Measurements from ENCODE around the gene KRTCAP2. TPM values are rescaled to one million over a fixed set of nuclear protein-coding genes. Genes with fewer than 3 reads are reported as not detected.
A peak's percentile ranks its signal among the peaks of the same experiment; 100 is the strongest.
"Not testable (repeated sequence)": the region's sequence is repeated elsewhere in the genome, so short reads cannot be mapped to it uniquely, and the experiment has no call there.

The KRTCAP2 gene
- total RNA-seq, 5 donors from 2014 or later (not counting 1 experiment from before 2014, with no cell fraction given), result 93.6 to 150 (median 138) TPM

DNA sequence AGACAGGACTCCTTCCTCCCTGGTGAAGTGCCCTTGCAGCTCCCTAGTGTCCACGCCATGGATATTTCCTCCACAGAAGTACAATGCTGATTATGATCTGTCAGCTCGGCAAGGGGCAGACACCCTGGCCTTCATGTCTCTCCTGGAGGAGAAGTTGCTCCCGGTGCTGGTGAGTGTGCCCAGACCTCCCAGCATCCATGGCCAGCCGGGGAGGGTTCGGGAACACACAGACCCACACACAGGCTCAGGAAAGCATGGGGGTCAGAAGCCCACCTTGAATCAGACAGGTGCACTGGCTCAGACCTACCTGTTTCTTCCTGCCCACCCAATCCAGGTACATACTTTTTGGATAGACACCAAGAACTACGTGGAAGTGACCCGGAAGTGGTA, 38.9 kb upstream of the KRTCAP2 start:
- H3K9me3 Mint-ChIP-seq; DNase-seq; H3K27ac ChIP-seq (ENCODE audit: low read length); CTCF ChIA-PET; H3K9me3 ChIP-seq; H3K4me3 ChIP-seq (ENCODE audit: control insufficient read depth in 1 of 2, extremely low read depth in 1 of 2, low read length in 1 of 2); H3K36me3 ChIP-seq (ENCODE audit: control insufficient read depth in 2 of 2, extremely low read depth in 1 of 2, insufficient read depth in 1 of 2, low read length in 1 of 2); H3K27me3 ChIP-seq (replicated peaks in 1 of 2; ENCODE audit: control insufficient read depth in 2 of 2, extremely low read depth in 1 of 2, insufficient read depth in 2 of 2, low read length in 1 of 2); POLR2A ChIA-PET; H3K27ac Mint-ChIP-seq; H3K36me3 Mint-ChIP-seq; H3K27me3 Mint-ChIP-seq; ATAC-seq (replicated peaks in 1 of 4); H3K4me3 Mint-ChIP-seq: not testable (repeated sequence)
- peaks cover 13 to 26% (median 21%) of the 10 kb centered on the region in 3 donors for H3K4me1 Mint-ChIP-seq
- H3K4me1 ChIP-seq (ENCODE audit: control insufficient read depth in 1 of 2, extremely low read depth in 1 of 2, insufficient read depth in 2 of 2, low read length in 2 of 2), result peaks cover 9 to 36% of the 10 kb centered on the region in 2 experiments
- 100% methylated on average over 3 of the region's 7 CpGs for WGBS (ENCODE audit: insufficient coverage)

DNA sequence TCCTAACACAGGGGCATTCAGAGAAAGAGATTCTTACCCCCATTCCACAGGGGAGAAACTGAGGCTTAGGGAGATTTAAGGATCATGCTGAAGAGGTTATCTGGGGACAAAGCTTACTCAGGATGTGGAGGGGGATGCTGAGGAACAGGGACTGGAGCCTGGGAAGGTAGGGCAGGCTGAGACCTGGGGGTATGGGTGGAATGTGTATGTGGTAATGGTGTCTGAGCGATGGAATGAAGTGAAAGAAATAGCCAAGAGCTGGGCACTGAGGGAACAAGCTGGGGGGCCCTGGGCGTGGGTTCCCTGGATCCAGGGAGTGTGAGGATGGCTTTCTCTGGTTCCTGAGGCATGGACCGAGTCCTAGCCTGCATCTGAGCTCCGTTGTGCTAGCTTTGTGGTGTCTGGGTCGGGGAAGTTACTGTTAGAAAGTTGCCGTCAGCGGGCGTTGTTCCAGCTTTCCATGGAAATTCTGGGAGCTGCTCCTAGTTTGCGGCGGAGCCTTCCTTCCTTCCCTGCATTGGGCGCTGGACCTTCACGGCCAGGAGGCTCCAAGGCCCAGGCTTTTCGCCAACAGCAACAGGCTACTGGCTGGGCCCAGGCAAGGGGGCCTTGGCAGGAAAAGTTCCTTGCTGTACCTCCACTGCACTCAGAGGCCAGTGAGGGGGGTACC, 38.4 kb upstream of the KRTCAP2 start:
- DNase-seq; POLR2A ChIA-PET; CTCF ChIA-PET; H3K4me3 ChIP-seq (ENCODE audit: control insufficient read depth in 1 of 2, extremely low read depth in 1 of 2, low read length in 1 of 2); H3K27ac ChIP-seq (ENCODE audit: low read length); H3K36me3 ChIP-seq (ENCODE audit: control insufficient read depth in 2 of 2, extremely low read depth in 1 of 2, insufficient read depth in 1 of 2, low read length in 1 of 2); H3K36me3 Mint-ChIP-seq; H3K27ac Mint-ChIP-seq; H3K27me3 ChIP-seq (replicated peaks in 1 of 2; ENCODE audit: control insufficient read depth in 2 of 2, extremely low read depth in 1 of 2, insufficient read depth in 2 of 2, low read length in 1 of 2); ATAC-seq (replicated peaks in 1 of 4); H3K4me3 Mint-ChIP-seq; H3K9me3 Mint-ChIP-seq; H3K9me3 ChIP-seq; H3K27me3 Mint-ChIP-seq: not testable (repeated sequence)
- 87% methylated on average over 3 of the region's 13 CpGs for WGBS (ENCODE audit: insufficient coverage)
- H3K4me1 ChIP-seq (ENCODE audit: control insufficient read depth in 1 of 2, extremely low read depth in 1 of 2, insufficient read depth in 2 of 2, low read length in 2 of 2), result peaks cover 9 to 41% of the 10 kb centered on the region in 2 experiments
- H3K4me1 Mint-ChIP-seq, result peaks cover 18 to 30% (median 26%) of the 10 kb centered on the region in 3 donors

DNA sequence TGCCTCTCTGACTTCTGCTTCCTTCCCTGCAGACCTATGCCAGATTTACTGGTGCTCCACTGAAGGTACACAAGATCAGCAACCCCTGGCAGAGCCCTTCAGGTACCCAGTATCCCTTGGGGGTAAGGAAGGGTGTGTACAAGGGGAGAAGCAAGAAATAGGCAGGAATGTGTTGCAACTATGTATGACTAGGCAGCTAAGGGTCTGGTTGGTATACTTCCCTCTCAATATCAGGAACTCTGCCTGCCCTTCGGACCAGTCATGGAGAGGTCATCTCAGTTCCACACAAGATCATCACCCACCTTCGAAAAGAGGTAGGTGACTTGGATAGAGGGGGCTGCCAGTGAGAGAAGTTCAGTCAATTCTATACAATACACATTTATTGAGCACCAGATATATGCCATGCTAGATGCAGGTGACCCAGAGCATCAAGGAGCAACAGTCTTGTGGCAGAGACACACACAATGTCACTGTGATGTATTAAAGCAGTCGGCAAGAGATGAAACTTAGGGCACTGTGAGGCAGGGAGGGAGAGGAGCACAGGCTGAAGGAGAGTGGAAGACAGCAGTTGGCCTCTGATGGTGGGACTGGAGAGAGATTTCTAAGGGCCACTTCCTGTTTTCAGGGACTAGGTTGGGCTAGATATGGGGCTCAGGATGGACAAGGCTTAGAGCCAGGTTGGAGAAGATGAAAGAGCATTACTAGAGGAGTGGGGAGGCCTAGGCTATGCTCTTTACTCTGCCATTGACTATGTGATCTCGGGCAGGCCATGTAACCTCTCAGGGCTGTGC, 37.4 kb upstream of the KRTCAP2 start:
- POLR2A ChIA-PET, result no interaction called here
- Mint-ChIP-seq H3K27ac (peak overlapping the region in 1 of 2 donors; percentile 60), H3K9me3 (no peaks in the 10 kb centered on the region), H3K36me3 (peaks cover 7% of the 10 kb centered on the region), H3K4me1 (peaks cover 18 to 30% (median 26%) of the 10 kb centered on the region in 3 donors), H3K27me3 (no peaks in the 10 kb centered on the region), H3K4me3 (peak overlapping the region; percentile 51 to 84 (median 80))
- H3K27ac ChIP-seq (ENCODE audit: low read length), result no peak overlapping the region
- no peak for DNase-seq
- H3K9me3 ChIP-seq, result no peaks in the 10 kb centered on the region
- no peak for ATAC-seq (replicated peaks in 1 of 4)
- H3K4me1 ChIP-seq (ENCODE audit: control insufficient read depth in 1 of 2, extremely low read depth in 1 of 2, insufficient read depth in 2 of 2, low read length in 2 of 2), result peaks cover 9 to 40% of the 10 kb centered on the region in 2 experiments
- no peak overlapping the region for H3K4me3 ChIP-seq (ENCODE audit: control insufficient read depth in 1 of 2, extremely low read depth in 1 of 2, low read length in 1 of 2)
- peaks cover 3 to 8% of the 10 kb centered on the region in 2 donors for H3K36me3 ChIP-seq (ENCODE audit: control insufficient read depth in 2 of 2, extremely low read depth in 1 of 2, insufficient read depth in 1 of 2, low read length in 1 of 2)
- CTCF ChIA-PET, result no interaction called here
- 88% methylated on average over 2 of the region's 4 CpGs for WGBS (ENCODE audit: insufficient coverage)
- H3K27me3 ChIP-seq (replicated peaks in 1 of 2; ENCODE audit: control insufficient read depth in 2 of 2, extremely low read depth in 1 of 2, insufficient read depth in 2 of 2, low read length in 1 of 2), result no peaks in the 10 kb centered on the region

DNA sequence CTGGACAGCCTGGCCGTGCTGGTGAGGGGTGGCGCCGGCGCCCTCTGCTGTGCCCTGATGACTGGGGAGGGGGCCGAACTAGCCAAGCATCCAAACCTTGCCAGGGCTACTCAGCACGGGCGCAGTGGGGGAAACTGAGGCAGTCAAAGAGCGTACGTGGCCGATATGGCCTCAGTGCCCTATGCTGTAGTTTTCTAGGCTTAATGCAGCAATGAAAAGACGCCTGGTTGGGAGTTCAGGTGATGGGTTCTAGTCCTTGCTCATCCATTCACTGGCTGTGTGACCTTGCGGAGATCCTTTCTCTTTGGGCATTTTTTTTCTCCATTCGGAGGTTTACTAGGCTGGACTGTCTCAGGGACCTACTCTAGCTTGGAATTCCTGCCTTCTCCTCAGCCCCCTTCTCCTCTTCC, 36.2 kb upstream of the KRTCAP2 start:
- ChIA-PET CTCF (interaction anchor here (0.5 to 3.7 kb wide), 6 partner anchors 15 to 121 kb away, joined by 3 to 21 read pairs (median 4); partner anchors contain the start of gene KRTCAP2 (in 1 of the 2)), POLR2A (interaction anchor here in 1 of 2 donors (0.6 kb wide), 1 partner anchor 14 kb away, joined by 3 read pairs; no protein-coding TSS in a partner anchor)
- DNase-seq, result no peak
- ATAC-seq (replicated peaks in 1 of 4), result no peak
- Mint-ChIP-seq H3K27me3 (no peaks in the 10 kb centered on the region), H3K4me3 (peak overlapping the region; percentile 80 to 85 (median 84)), H3K27ac (peak overlapping the region; percentile 82 to 85), H3K4me1 (peaks cover 18 to 22% (median 19%) of the 10 kb centered on the region in 3 donors), H3K9me3 (no peaks in the 10 kb centered on the region), H3K36me3 (peaks cover 4% of the 10 kb centered on the region)
- Histone ChIP-seq H3K4me1 (ENCODE audit: control insufficient read depth in 1 of 2, extremely low read depth in 1 of 2, insufficient read depth in 2 of 2, low read length in 2 of 2) (peaks cover 9 to 30% of the 10 kb centered on the region in 2 experiments), H3K27me3 (replicated peaks in 1 of 2; ENCODE audit: control insufficient read depth in 2 of 2, extremely low read depth in 1 of 2, insufficient read depth in 2 of 2, low read length in 1 of 2) (no peaks in the 10 kb centered on the region), H3K9me3 (no peaks in the 10 kb centered on the region), H3K27ac (ENCODE audit: low read length) (peak overlapping the region; percentile 100), H3K36me3 (ENCODE audit: control insufficient read depth in 2 of 2, extremely low read depth in 1 of 2, insufficient read depth in 1 of 2, low read length in 1 of 2) (peaks cover 3 to 8% of the 10 kb centered on the region in 2 donors), H3K4me3 (ENCODE audit: control insufficient read depth in 1 of 2, extremely low read depth in 1 of 2, low read length in 1 of 2) (peak overlapping the region; percentile 87 to 91)
- WGBS (ENCODE audit: insufficient coverage), result 0% methylated on average over 11 of the region's 13 CpGs

DNA sequence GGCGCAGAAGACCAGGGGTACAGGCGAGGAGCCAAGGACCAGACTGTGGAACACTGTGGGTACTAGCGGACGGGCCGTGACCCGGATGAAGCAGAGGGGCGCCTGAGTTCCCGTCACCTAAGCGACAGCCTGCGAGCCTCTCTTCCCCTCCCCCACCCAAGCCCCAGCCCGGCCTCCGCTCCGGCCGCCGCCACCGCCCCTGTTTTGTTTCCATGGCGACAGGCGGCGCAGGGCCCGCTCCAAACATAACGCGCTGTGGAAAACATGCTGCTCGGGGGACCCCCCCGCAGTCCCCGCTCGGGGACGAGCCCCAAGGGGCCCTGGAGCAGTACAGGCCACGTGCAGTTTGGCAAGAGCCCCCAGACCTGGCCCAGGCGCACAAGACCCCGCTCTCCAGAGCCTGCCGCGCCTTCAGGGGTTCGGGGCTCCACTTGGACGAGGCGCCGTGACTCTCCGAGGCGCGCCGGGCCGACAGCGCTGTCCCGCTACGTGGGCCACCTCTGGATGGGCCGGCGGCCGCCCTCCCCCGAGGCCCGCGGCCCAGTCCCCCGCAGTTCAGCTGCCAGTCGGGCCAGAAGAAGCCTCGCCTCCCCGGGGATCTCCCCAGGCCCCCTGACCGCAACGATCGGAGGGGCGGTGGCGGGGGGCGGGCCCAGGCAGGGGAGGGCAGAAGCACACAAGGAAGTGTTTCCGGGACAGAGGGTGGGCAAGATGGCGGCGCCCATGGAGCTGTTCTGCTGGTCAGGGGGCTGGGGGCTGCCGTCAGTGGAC, 35.6 kb upstream of the KRTCAP2 start, which contains the start of gene MTX1:
MTX1 (plus strand) TSS at position 155 of the 771 bp plus-strand sequence; CDS start at position 265, 110 bp downstream.
- Mint-ChIP-seq H3K36me3 (peaks cover 4% of the 10 kb centered on the region), H3K4me3 (peak within 1 kb of the TSS; percentile 80 to 85 (median 84)), H3K9me3 (no peaks in the 10 kb centered on the region), H3K27me3 (no peaks in the 10 kb centered on the region), H3K4me1 (peaks cover 18 to 22% (median 19%) of the 10 kb centered on the region in 3 donors), H3K27ac (peak within 1 kb of the TSS; percentile 88 to 94)
- Histone ChIP-seq H3K36me3 (ENCODE audit: control insufficient read depth in 2 of 2, extremely low read depth in 1 of 2, insufficient read depth in 1 of 2, low read length in 1 of 2) (peaks cover 3 to 8% of the 10 kb centered on the region in 2 donors), H3K4me3 (ENCODE audit: control insufficient read depth in 1 of 2, extremely low read depth in 1 of 2, low read length in 1 of 2) (peak within 1 kb of the TSS; percentile 87 to 91), H3K9me3 (no peaks in the 10 kb centered on the region), H3K27ac (ENCODE audit: low read length) (peak within 1 kb of the TSS; percentile 100), H3K4me1 (ENCODE audit: control insufficient read depth in 1 of 2, extremely low read depth in 1 of 2, insufficient read depth in 2 of 2, low read length in 2 of 2) (peaks cover 9 to 30% of the 10 kb centered on the region in 2 experiments), H3K27me3 (replicated peaks in 1 of 2; ENCODE audit: control insufficient read depth in 2 of 2, extremely low read depth in 1 of 2, insufficient read depth in 2 of 2, low read length in 1 of 2) (no peaks in the 10 kb centered on the region)
- ATAC-seq (replicated peaks in 1 of 4) (peak; percentile 86 to 89 (median 88)), DNase-seq (peak; percentile 68 to 93 (median 90))
- WGBS (ENCODE audit: insufficient coverage), result under 1% methylated on average over 60 of the region's 64 CpGs
- POLR2A ChIA-PET, result interaction anchor here (0.6 to 1.4 kb wide), 3 partner anchors 14 kb away, joined by 3 to 9 read pairs (median 3); no protein-coding TSS in a partner anchor
- CTCF ChIA-PET, result interaction anchor here (0.5 to 3.7 kb wide), 7 partner anchors 13 to 121 kb away, joined by 3 to 21 read pairs (median 4); partner anchors contain the start of gene KRTCAP2 (in 1 of the 2)

Data from T-cell (primary cell).